Tibial nerve (tissue), 4 donors: ENCODE measurements around the gene DVL2. TPM values are rescaled to one million over a fixed set of nuclear protein-coding genes. Genes with fewer than 3 reads are reported as not detected.

Source experiments
- DNase-seq, 2 donors: peaks; one replicate each; pipeline ENCODE4 v3.0.0-alpha.2; 2019; ENCODE audit warnings: low spot score in 2 of 2
- H3K27ac ChIP-seq, 4 donors: fragments of 200-600 bp; sonication (generic) in 3 of 4; one replicate each; pipeline ENCODE4 v1.5.1; 2017 to 2019; ENCODE audit warnings: mild to moderate bottlenecking in 1 of 4
- H3K27me3 ChIP-seq, 2 donors: fragments of 200-600 bp; sonication (generic) in 1 of 2; one replicate each; pipeline versions ENCODE4 v1.5.1 to v1.6.0; 2017 to 2019
- H3K36me3 ChIP-seq, 3 donors: fragments of 200-600 bp; sonication (generic); one replicate each; pipeline ENCODE4 v1.5.1; 2018 to 2019
- H3K4me1 ChIP-seq, 4 donors: fragments of 200-600 bp; sonication (generic) in 3 of 4; one replicate each; pipeline ENCODE4 v1.5.1; 2017 to 2019
- H3K4me3 ChIP-seq, 4 donors: fragments of 200-600 bp; sonication (generic) in 3 of 4; one replicate each; pipeline ENCODE4 v1.5.1; 2017 to 2019; ENCODE audit warnings: mild to moderate bottlenecking in 1 of 4, moderate library complexity in 1 of 4
- H3K9me3 ChIP-seq, 4 donors: fragments of 200-600 bp; sonication (generic) in 3 of 4; one replicate each; pipeline ENCODE4 v1.5.1; 2017 to 2019
- EP300 ChIP-seq, 2 donors: sonication (generic); formaldehyde crosslinking; IDR thresholded peaks; one replicate each; pipeline ENCODE4 v1.6.1; 2017; ENCODE audit warnings: antibody characterized with exemption in 2 of 2, mild to moderate bottlenecking in 1 of 2
- POLR2A ChIP-seq, 2 donors: fragments of 450-650 bp; IDR thresholded peaks; one replicate each; pipeline ENCODE4 v1.6.1; 2017; ENCODE audit warnings: antibody characterized with exemption in 2 of 2, mild to moderate bottlenecking in 2 of 2, moderate library complexity in 2 of 2
- WGBS, 2 donors: methylation state at CpG; one replicate each; pipeline ENCODE4 v1.1.5; 2018; 5-methylcytosine and 5-hydroxymethylcytosine counted together
- total RNA-seq, 4 donors: library from RNA; depleted of rRNA; stranded (reverse); fragments of >200 nt; gene quantifications; one replicate each; pipeline ENCODE4 v1.1.0, GENCODE V29; 2016
- TF ChIP-seq, protein P1 (sequence below), 5 experiments: fragments of 200-600 bp in 3 of 5; fragments of 450-650 bp in 2 of 5; sonication (generic) in 3 of 5; IDR thresholded peaks; one replicate each; pipeline ENCODE4 v1.5.1; 2016 to 2019; ENCODE audit warnings: antibody characterized with exemption in 5 of 5, mild to moderate bottlenecking in 3 of 5, moderate library complexity in 2 of 5

The DVL2 gene
- total RNA-seq, 4 donors from 2014 or later, result 41.4 to 51.2 (median 46.7) TPM

DNA sequence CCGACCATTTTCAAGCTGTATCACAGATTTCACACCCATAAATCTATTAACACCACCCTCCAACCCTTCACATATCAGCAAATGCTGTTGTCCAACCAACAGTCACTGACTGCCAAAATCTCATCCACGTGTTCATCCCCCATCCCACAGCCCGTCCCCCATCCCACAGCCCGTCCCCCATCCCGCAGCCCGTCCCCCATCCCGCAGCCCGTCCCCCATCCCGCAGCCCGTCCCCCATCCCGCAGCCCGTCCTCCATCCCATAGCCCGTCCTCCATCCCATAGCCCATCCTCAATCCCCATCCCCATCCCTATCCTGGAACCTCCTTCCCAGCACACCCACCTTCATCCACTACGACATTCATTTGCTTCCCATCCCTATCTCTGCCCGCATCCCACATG is 28.8 kb downstream of the DVL2 start:
- H3K27ac ChIP-seq, result peak overlapping the region in 3 of 4 donors; percentile 58 to 81 (median 75)
- WGBS, 2 donors, result 23 to 29% methylated on average over 15 of the region's 15 CpGs
- H3K36me3 ChIP-seq, result peaks cover 0 to 20% (median 4%) of the 10 kb centered on the region in 3 donors
- H3K4me3 ChIP-seq, result peak overlapping the region in 3 of 4 donors; percentile 41 to 59 (median 52)
- TF ChIP-seq EP300 (IDR thresholded peaks at IDR 0.05) (no peak), POLR2A (IDR thresholded peaks at IDR 0.05) (no peak)
- TF ChIP-seq, protein P1, sequence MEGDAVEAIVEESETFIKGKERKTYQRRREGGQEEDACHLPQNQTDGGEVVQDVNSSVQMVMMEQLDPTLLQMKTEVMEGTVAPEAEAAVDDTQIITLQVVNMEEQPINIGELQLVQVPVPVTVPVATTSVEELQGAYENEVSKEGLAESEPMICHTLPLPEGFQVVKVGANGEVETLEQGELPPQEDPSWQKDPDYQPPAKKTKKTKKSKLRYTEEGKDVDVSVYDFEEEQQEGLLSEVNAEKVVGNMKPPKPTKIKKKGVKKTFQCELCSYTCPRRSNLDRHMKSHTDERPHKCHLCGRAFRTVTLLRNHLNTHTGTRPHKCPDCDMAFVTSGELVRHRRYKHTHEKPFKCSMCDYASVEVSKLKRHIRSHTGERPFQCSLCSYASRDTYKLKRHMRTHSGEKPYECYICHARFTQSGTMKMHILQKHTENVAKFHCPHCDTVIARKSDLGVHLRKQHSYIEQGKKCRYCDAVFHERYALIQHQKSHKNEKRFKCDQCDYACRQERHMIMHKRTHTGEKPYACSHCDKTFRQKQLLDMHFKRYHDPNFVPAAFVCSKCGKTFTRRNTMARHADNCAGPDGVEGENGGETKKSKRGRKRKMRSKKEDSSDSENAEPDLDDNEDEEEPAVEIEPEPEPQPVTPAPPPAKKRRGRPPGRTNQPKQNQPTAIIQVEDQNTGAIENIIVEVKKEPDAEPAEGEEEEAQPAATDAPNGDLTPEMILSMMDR (IDR thresholded peaks at IDR 0.05), result no peak
- DNase-seq, result no peak
- no peaks in the 10 kb centered on the region for H3K9me3 ChIP-seq
- H3K4me1 ChIP-seq, result peaks cover 0 to 22% (median 4%) of the 10 kb centered on the region in 4 donors
- no peaks in the 10 kb centered on the region for H3K27me3 ChIP-seq

DNA sequence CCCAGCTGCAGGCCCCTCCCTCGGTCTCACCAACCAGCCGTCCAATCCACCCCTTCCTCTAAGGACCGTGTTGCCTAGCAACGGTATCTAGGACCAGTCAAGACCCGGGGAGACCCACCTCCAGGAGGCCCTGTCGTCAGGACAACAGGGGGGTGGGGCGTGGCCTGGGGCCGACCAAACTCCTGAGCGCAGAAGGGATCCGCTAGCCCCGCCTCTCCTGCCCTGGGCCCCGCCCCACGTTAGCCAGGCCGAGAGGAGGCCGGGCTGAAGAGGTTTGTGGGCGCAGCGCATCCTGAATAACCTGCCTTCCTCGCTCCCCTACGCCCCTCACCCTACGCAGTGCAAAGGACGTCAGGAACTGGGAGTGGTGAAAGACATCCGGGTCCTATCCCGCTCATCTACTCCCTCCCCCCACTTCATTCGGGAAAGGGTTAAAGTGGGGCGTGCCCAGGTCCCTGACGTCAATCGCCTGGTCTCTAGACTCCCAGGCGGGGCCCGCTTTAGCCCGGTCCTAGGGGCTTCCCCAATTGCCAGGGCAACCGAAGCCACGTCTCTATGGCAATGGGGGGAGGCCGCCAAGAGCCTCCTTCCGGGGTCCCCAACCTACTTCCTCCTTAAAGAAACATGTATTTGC is 29.4 kb downstream of the DVL2 start:
- DNase-seq, result peak; percentile 58 to 59
- peak overlapping the region in 3 of 4 donors; percentile 58 to 81 (median 75) for H3K27ac ChIP-seq
- 0 to 2% methylated on average over 31 of the region's 34 CpGs for WGBS, 2 donors
- H3K36me3 ChIP-seq, result peaks cover 0 to 20% (median 4%) of the 10 kb centered on the region in 3 donors
- peaks cover 0 to 22% (median 4%) of the 10 kb centered on the region in 4 donors for H3K4me1 ChIP-seq
- H3K4me3 ChIP-seq, result peak overlapping the region; percentile 25 to 59 (median 46)
- TF ChIP-seq POLR2A (IDR thresholded peaks at IDR 0.05), result peak in 1 of 2 donors; percentile 34
- TF ChIP-seq EP300 (IDR thresholded peaks at IDR 0.05), result peak in 1 of 2 donors; percentile 54
- TF ChIP-seq, protein P1 (IDR thresholded peaks at IDR 0.05), result no peak
- no peaks in the 10 kb centered on the region for H3K9me3 ChIP-seq
- no peaks in the 10 kb centered on the region for H3K27me3 ChIP-seq

GRCh38 chr17:7204336-7204735 is 30.0 kb downstream of the DVL2 start:
- TF ChIP-seq EP300 (IDR thresholded peaks at IDR 0.05), result no peak
- TF ChIP-seq POLR2A (IDR thresholded peaks at IDR 0.05), result no peak
- TF ChIP-seq, protein P1 (IDR thresholded peaks at IDR 0.05), result no peak
- Histone ChIP-seq H3K4me1 (peaks cover 0 to 22% (median 4%) of the 10 kb centered on the region in 4 donors), H3K27ac (peak overlapping the region in 3 of 4 donors; percentile 58 to 81 (median 75)), H3K27me3 (no peaks in the 10 kb centered on the region), H3K4me3 (peak overlapping the region; percentile 25 to 59 (median 46)), H3K36me3 (peaks cover 0 to 22% (median 4%) of the 10 kb centered on the region in 3 donors), H3K9me3 (no peaks in the 10 kb centered on the region)
- 71 to 75% methylated on average over 15 of the region's 15 CpGs for WGBS, 2 donors
- DNase-seq, result no peak

GRCh38 chr17:7203391-7203790 is 30.9 kb downstream of the DVL2 start:
- no peak for DNase-seq

More at GRCh38 chr17:7203391-7203790, 30.9 kb downstream of the DVL2 start:
- Histone ChIP-seq H3K27me3 (no peaks in the 10 kb centered on the region), H3K4me1 (peaks cover 0 to 22% (median 4%) of the 10 kb centered on the region in 4 donors), H3K27ac (no peak overlapping the region), H3K4me3 (no peak overlapping the region), H3K9me3 (no peaks in the 10 kb centered on the region), H3K36me3 (peaks cover 0 to 29% (median 4%) of the 10 kb centered on the region in 3 donors)
- TF ChIP-seq POLR2A (IDR thresholded peaks at IDR 0.05), result no peak
- TF ChIP-seq EP300 (IDR thresholded peaks at IDR 0.05), result no peak
- TF ChIP-seq, protein P1 (IDR thresholded peaks at IDR 0.05), result no peak
- WGBS, 2 donors, result 92% methylated on average over 16 of the region's 16 CpGs
